Panc1 (cell line): ENCODE data around the gene VIPR2. TPM values are rescaled to one million over a fixed set of nuclear protein-coding genes. Genes with fewer than 3 reads are reported as not detected.

Experiments
- ATAC-seq: fragments of 200-7000 bp; cut with Tn5 transposase; 2 replicates; pipeline ENCODE4 v1.9.1; 2020; ENCODE audit warnings: mild to moderate bottlenecking, moderate library complexity
- BruUV-seq: library from RNA; stranded (reverse); fragments of 400-500 nt; replicated peaks from 2 replicates; lab custom pipeline; 2021; lab: Mats Ljungman, UMichigan
- CTCF ChIA-PET: fragments of 300-600 bp; sonication (Branson Sonifier 250); formaldehyde crosslinking; loops from one replicate; lab custom pipeline; 2022; ENCODE audit warnings: antibody characterized with exemption; lab: Charles Lee
- POLR2A ChIA-PET: fragments of 300-600 bp; sonication (Branson Sonifier 250); formaldehyde crosslinking; loops from one replicate; lab custom pipeline; 2022; ENCODE audit warnings: antibody characterized with exemption; lab: Charles Lee
- DNase-seq: peaks from one replicate; pipeline ENCODE4 v3.0.0-alpha.2; 2010; ENCODE audit warnings: low read depth, low spot score
- H3K27ac ChIP-seq: 2 replicates; pipeline ENCODE4 v1.5.1; 2011; ENCODE audit warnings: mild to moderate bottlenecking, low read length, inconsistent platforms
- H3K27me3 ChIP-seq: fragments of 200-500 bp; sonication (Bioruptor generic); 2 replicates; pipeline ENCODE4 v1.6.0; 2014; ENCODE audit warnings: low read length, inconsistent platforms; ENCODE audit not compliant: control insufficient read depth, insufficient read depth
- H3K36me3 ChIP-seq: fragments of 200-500 bp; sonication (Bioruptor generic); 2 replicates; pipeline ENCODE4 v1.5.1; 2014; ENCODE audit warnings: inconsistent platforms, mild to moderate bottlenecking, low read length, moderate library complexity; ENCODE audit not compliant: control insufficient read depth, insufficient read depth
- H3K4me1 ChIP-seq: 2 replicates; pipeline ENCODE4 v1.5.1; 2011; ENCODE audit warnings: inconsistent platforms, mild to moderate bottlenecking, low read length, moderate library complexity; ENCODE audit not compliant: control insufficient read depth, insufficient read depth
- H3K4me3 ChIP-seq, 2 experiments: 2 replicates each; pipeline ENCODE4 v1.5.1; 2011 to 2012; ENCODE audit warnings: low read depth in 2 of 2, low read length in 2 of 2, mild to moderate bottlenecking in 2 of 2, inconsistent platforms in 1 of 2, moderate library complexity in 1 of 2
- H3K9me3 ChIP-seq: fragments of 200-500 bp; sonication (Bioruptor generic); 2 replicates; pipeline ENCODE4 v1.5.1; 2014; ENCODE audit warnings: low read depth, mild to moderate bottlenecking, inconsistent platforms, low read length, moderate library complexity; ENCODE audit not compliant: control insufficient read depth, insufficient read depth
- CTCF ChIP-seq: fragments of 450-650 bp; IDR thresholded peaks from 2 replicates; pipeline ENCODE4 v1.5.1; 2017; ENCODE audit warnings: mild to moderate bottlenecking
- POLR2AphosphoS5 ChIP-seq: IDR thresholded peaks from 2 replicates; pipeline ENCODE4 v1.6.1; 2012; ENCODE audit warnings: mild to moderate bottlenecking, low read depth, low read length, moderate library complexity
- REST ChIP-seq, 2 experiments: IDR thresholded peaks; 2 replicates each; pipeline ENCODE4 v1.6.1; 2011 to 2012; ENCODE audit warnings: low read depth in 2 of 2, control low read depth in 1 of 2, low read length in 1 of 2, mild to moderate bottlenecking in 1 of 2, moderate library complexity in 1 of 2; ENCODE audit not compliant: insufficient read depth in 1 of 2
- SIN3A ChIP-seq: IDR thresholded peaks from 2 replicates; pipeline ENCODE4 v1.6.1; 2012; ENCODE audit warnings: low read depth, mild to moderate bottlenecking, low read length, moderate library complexity, borderline replicate concordance; ENCODE audit not compliant: insufficient read depth
- TCF7L2 ChIP-seq: IDR thresholded peaks from 2 replicates; pipeline ENCODE4 v1.6.1; 2011; ENCODE audit warnings: mild to moderate bottlenecking, low read depth, low read length, inconsistent platforms
- in situ Hi-C: cut with HindIII; loops from 2 replicates; pipeline ENCODE4 v1.10.0; 2016; ENCODE audit warnings: low sequenced_read_pairs, low pct_unique_long_range_greater_than_20kb
- intact Hi-C: fragments of 100-400 bp; cut with micrococcal nuclease; formaldehyde crosslinking; loops from one replicate; pipeline ENCODE4 v1.10.0; 2022; ENCODE audit not compliant: unreplicated experiment
- total RNA-seq: library from RNA; stranded (reverse); gene quantifications from one replicate; pipeline ENCODE4 v1.2.1, GENCODE V29; 2021; ENCODE audit not compliant: unreplicated experiment

Gene VIPR2
- total RNA-seq, 1 experiment from 2014 or later, result not detected

GRCh38 chr7:159119851-159120539 is 24.7 kb downstream of the VIPR2 start:
- H3K4me3 ChIP-seq, result no peak overlapping the region
- BruUV-seq, result no TSS peak
- ChIA-PET POLR2A (no interaction called here), CTCF (interaction anchor here (0.5 to 0.6 kb wide), 2 partner anchors 143 to 477 kb away, joined by 3 to 6 read pairs; no protein-coding TSS in a partner anchor)
- DNase-seq, result no peak
- in situ Hi-C loops (no loop called here), intact Hi-C loops (no loop called here)
- H3K9me3 ChIP-seq, result no peaks in the 10 kb centered on the region
- H3K4me1 ChIP-seq, result no peaks in the 10 kb centered on the region
- TF ChIP-seq CTCF, result no peak
- no peak for TF ChIP-seq TCF7L2
- TF ChIP-seq POLR2AphosphoS5, result no peak
- no peak for TF ChIP-seq SIN3A
- no peak for TF ChIP-seq REST (IDR thresholded peaks at IDR 0.05; ENCODE audit: insufficient read depth in 1 of 2, low read depth in 2 of 2, low read length in 1 of 2)
- H3K36me3 ChIP-seq, result no peaks in the 10 kb centered on the region
- H3K27me3 ChIP-seq, result peaks cover 8% of the 10 kb centered on the region
- no peak for ATAC-seq
- H3K27ac ChIP-seq, result no peak overlapping the region

- ChIA-PET POLR2A (no interaction called here), CTCF (interaction anchor here (0.5 to 0.6 kb wide), 2 partner anchors 142 to 476 kb away, joined by 3 to 6 read pairs; no protein-coding TSS in a partner anchor)
- no peak overlapping the region for H3K4me3 ChIP-seq
- no TSS peak for BruUV-seq
- peaks cover 10% of the 10 kb centered on the region for H3K27me3 ChIP-seq
- no peaks in the 10 kb centered on the region for H3K4me1 ChIP-seq
- DNase-seq (no peak), ATAC-seq (no peak)
- H3K9me3 ChIP-seq, result no peaks in the 10 kb centered on the region
- H3K27ac ChIP-seq, result no peak overlapping the region
- in situ Hi-C loops (no loop called here), intact Hi-C loops (no loop called here)
- no peaks in the 10 kb centered on the region for H3K36me3 ChIP-seq
- no peak for TF ChIP-seq SIN3A
- TF ChIP-seq POLR2AphosphoS5, result no peak
- TF ChIP-seq REST (IDR thresholded peaks at IDR 0.05; ENCODE audit: insufficient read depth in 1 of 2, low read depth in 2 of 2, low read length in 1 of 2), result no peak
- no peak for TF ChIP-seq CTCF
- no peak for TF ChIP-seq TCF7L2
These were observed 25.5 kb downstream of the VIPR2 start for GRCh38 chr7:159119026-159119741.
